MM.1S (cell line): ENCODE data around the gene OR7C2.

ENCODE experiments used
- DNase-seq: peaks from one replicate; pipeline ENCODE4 v3.0.0-alpha.2; 2015
- H2AFZ ChIP-seq: fragments of 300-600 bp; sonication (generic); 2 replicates; pipeline ENCODE4 v1.6.0; 2016; ENCODE audit warnings: antibody characterized with exemption, low read length
- H3F3A ChIP-seq: fragments of 300-600 bp; sonication (generic); 2 replicates; pipeline ENCODE4 v1.6.1; 2016; ENCODE audit warnings: mild to moderate bottlenecking, antibody characterized with exemption, low read length, moderate library complexity, mixed read lengths; ENCODE audit not compliant: insufficient read depth
- H3K27ac ChIP-seq: fragments of 300-600 bp; sonication (generic); 2 replicates; pipeline ENCODE4 v1.5.1; 2016; ENCODE audit warnings: mild to moderate bottlenecking, low read length
- H3K27me3 ChIP-seq: fragments of 300-600 bp; sonication (generic); replicated peaks from 2 replicates; pipeline ENCODE4 v1.6.0; 2016; ENCODE audit warnings: low read length; ENCODE audit not compliant: insufficient read depth
- H3K36me3 ChIP-seq: fragments of 300-600 bp; sonication (generic); replicated peaks from 2 replicates; pipeline ENCODE4 v1.6.1; 2016; ENCODE audit warnings: mild to moderate bottlenecking, low read length, mixed read lengths; ENCODE audit not compliant: insufficient read depth
- H3K4me1 ChIP-seq: fragments of 300-600 bp; sonication (generic); 2 replicates; pipeline ENCODE4 v1.6.1; 2016; ENCODE audit warnings: low read length, mixed read lengths
- H3K4me2 ChIP-seq: fragments of 300-600 bp; sonication (generic); 2 replicates; pipeline ENCODE4 v1.6.0; 2016; ENCODE audit warnings: low read depth, low read length
- H3K4me3 ChIP-seq: fragments of 300-600 bp; sonication (generic); 2 replicates; pipeline ENCODE4 v1.5.1; 2016; ENCODE audit warnings: low read length, mixed read lengths
- H3K79me2 ChIP-seq: fragments of 300-600 bp; sonication (generic); 2 replicates; pipeline ENCODE4 v1.6.1; 2016; ENCODE audit warnings: mixed run types, low read length, mixed read lengths
- H3K9ac ChIP-seq: fragments of 300-600 bp; sonication (generic); 2 replicates; pipeline ENCODE4 v1.6.1; 2016; ENCODE audit warnings: low read length, mixed read lengths
- H3K9me2 ChIP-seq: fragments of 300-600 bp; sonication (generic); replicated peaks from 2 replicates; pipeline ENCODE4 v1.6.1; 2016; ENCODE audit warnings: mild to moderate bottlenecking, low read length, mixed read lengths; ENCODE audit not compliant: insufficient read depth
- H3K9me3 ChIP-seq: fragments of 300-600 bp; sonication (generic); replicated peaks from 2 replicates; pipeline ENCODE4 v1.6.1; 2016; ENCODE audit warnings: mild to moderate bottlenecking, low read length, mixed read lengths; ENCODE audit not compliant: insufficient read depth
- H4K20me1 ChIP-seq: fragments of 300-600 bp; sonication (generic); 2 replicates; pipeline ENCODE4 v1.6.1; 2016; ENCODE audit warnings: mild to moderate bottlenecking, low read length, moderate library complexity, mixed read lengths; ENCODE audit not compliant: insufficient read depth
- CTCF ChIP-seq: fragments of 300-600 bp; sonication (generic); IDR thresholded peaks from 2 replicates; pipeline ENCODE4 v1.5.1; 2016; ENCODE audit warnings: antibody characterized with exemption, low read length, mixed read lengths
- EZH2 ChIP-seq: fragments of 300-600 bp; sonication (generic); optimal IDR thresholded peaks from 2 replicates; pipeline ENCODE3; 2017; ENCODE audit warnings: low read depth, mild to moderate bottlenecking, antibody characterized with exemption, low read length, mixed read lengths
- EZH2phosphoT487 ChIP-seq: fragments of 300-600 bp; sonication (generic); IDR thresholded peaks from 2 replicates; pipeline ENCODE4 v1.6.1; 2018; ENCODE audit warnings: antibody characterized with exemption, low read length

The OR7C2 gene

DNA sequence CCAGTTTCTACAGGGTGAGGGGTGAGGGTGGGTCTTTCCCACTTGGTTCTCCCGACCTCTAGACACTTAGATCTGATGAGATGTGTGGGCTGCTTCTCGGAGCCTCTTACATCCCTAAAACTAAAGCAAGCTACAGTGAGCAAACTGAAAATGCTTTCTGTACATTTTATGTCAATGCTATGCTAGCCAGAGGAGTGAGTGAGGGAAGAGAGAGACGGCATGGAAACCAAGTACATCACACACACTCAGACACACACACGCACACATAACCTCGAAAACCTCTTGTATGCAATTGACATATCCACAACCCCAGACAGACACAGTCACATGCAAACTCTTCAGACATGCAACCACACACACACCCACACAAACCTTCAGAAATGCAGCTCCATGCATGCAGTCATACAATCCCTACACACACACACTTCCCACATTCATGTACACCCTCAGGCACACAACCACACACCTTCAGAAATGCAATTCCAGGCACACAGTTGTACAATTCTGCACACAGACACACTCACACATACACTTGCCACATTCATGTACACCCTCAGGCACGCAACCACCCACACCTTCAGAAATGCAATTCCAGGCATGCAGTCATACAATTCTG, 37.0 kb downstream of the OR7C2 start:
- no peak overlapping the region for H3K4me3 ChIP-seq
- no peaks in the 10 kb centered on the region for H3K9me3 ChIP-seq
- no peaks in the 10 kb centered on the region for H4K20me1 ChIP-seq
- H3K36me3 ChIP-seq: no peaks in the 10 kb centered on the region
- DNase-seq: no peak
- H3K9ac ChIP-seq: no peak overlapping the region
- no peaks in the 10 kb centered on the region for H3K9me2 ChIP-seq
- no peaks in the 10 kb centered on the region for H3K79me2 ChIP-seq
- no peak overlapping the region for H3K27ac ChIP-seq
- H2AFZ ChIP-seq: no peak overlapping the region
- H3K27me3 ChIP-seq: peaks cover 87% of the 10 kb centered on the region
- no peaks in the 10 kb centered on the region for H3K4me1 ChIP-seq
- no peak for TF ChIP-seq EZH2phosphoT487
- TF ChIP-seq CTCF: no peak
- TF ChIP-seq EZH2: no peak
- no peaks in the 10 kb centered on the region for H3F3A ChIP-seq
- no peak overlapping the region for H3K4me2 ChIP-seq

GRCh38 chr19:14979476-14980255, 38.4 kb downstream of the OR7C2 start, which contains the start of gene SLC1A6:
Gene SLC1A6 (minus strand): TSS chr19:14979864. CDS start chr19:14972910, 6,954 bp downstream.
- H3K27me3 ChIP-seq: peaks cover 89% of the 10 kb centered on the region
- no peak within 1 kb of the TSS for H3K4me2 ChIP-seq
- H4K20me1 ChIP-seq: no peaks in the 10 kb centered on the region
- no peaks in the 10 kb centered on the region for H3K9me2 ChIP-seq
- H3K36me3 ChIP-seq: no peaks in the 10 kb centered on the region
- H3K4me3 ChIP-seq: no peak within 1 kb of the TSS
- DNase-seq: no peak
- H2AFZ ChIP-seq: no peak within 1 kb of the TSS
- no peaks in the 10 kb centered on the region for H3K9me3 ChIP-seq
- TF ChIP-seq CTCF: no peak
- TF ChIP-seq EZH2phosphoT487: no peak
- TF ChIP-seq EZH2: no peak
- no peaks in the 10 kb centered on the region for H3F3A ChIP-seq
- no peak within 1 kb of the TSS for H3K27ac ChIP-seq
- no peak within 1 kb of the TSS for H3K9ac ChIP-seq
- H3K4me1 ChIP-seq: no peaks in the 10 kb centered on the region
- H3K79me2 ChIP-seq: no peaks in the 10 kb centered on the region

- H3K79me2 ChIP-seq: no peaks in the 10 kb centered on the region
- H3F3A ChIP-seq: no peaks in the 10 kb centered on the region
- peaks cover 78% of the 10 kb centered on the region for H3K27me3 ChIP-seq
- no peak overlapping the region for H3K4me3 ChIP-seq
- DNase-seq: no peak
- H2AFZ ChIP-seq: no peak overlapping the region
- no peak overlapping the region for H3K9ac ChIP-seq
- H3K4me1 ChIP-seq: no peaks in the 10 kb centered on the region
- H3K36me3 ChIP-seq: no peaks in the 10 kb centered on the region
- no peaks in the 10 kb centered on the region for H4K20me1 ChIP-seq
- no peaks in the 10 kb centered on the region for H3K9me3 ChIP-seq
- no peak for TF ChIP-seq EZH2
- TF ChIP-seq EZH2phosphoT487: no peak
- TF ChIP-seq CTCF: no peak
- H3K9me2 ChIP-seq: no peaks in the 10 kb centered on the region
- H3K27ac ChIP-seq: no peak overlapping the region
- no peak overlapping the region for H3K4me2 ChIP-seq
These were observed 43.8 kb downstream of the OR7C2 start for GRCh38 chr19:14985133-14985532.
